ENCODE results near the gene PTPRM. TPM values are rescaled to one million over a fixed set of nuclear protein-coding genes. Genes with fewer than 3 reads are reported as not detected.

PTPRM gene
- total RNA-seq, 1 experiment from 2014 or later = 6.2 TPM

DNA sequence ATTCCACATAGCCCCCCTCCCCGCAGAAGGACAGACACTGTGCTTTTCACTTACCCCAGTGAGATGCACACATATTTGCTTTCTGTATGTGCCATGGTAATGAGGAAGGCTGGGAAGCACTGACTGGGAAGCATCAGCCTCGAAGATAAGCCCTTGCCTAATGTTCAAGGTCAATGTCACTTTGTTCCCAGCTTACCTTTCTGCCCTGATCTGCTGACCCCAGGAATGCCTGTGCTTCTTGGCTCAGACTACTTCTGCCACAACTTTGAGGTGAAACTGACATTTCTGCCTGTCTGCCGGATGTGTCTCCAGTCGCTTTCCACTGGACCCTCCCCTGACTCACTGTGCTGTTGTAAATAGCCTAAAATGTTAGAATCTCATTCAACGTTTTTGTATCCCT is 183.8 kb downstream of the PTPRM start:
- H2BK120ac ChIP-seq (ENCODE audit: low read depth, low read length, poor library complexity, severe bottlenecking) = no peak overlapping the region
- no peaks in the 10 kb centered on the region for H4K20me1 ChIP-seq (ENCODE audit: control insufficient read depth, insufficient read depth, insufficient read length)
- Mint-ChIP-seq H3K27ac (no peak overlapping the region), H3K9me3 (peaks cover 9 to 14% of the 10 kb centered on the region in 2 experiments), H3K4me1 (peaks cover 23 to 32% of the 10 kb centered on the region in 2 experiments), H3K4me3 (no peak overlapping the region), H3K27me3 (ENCODE audit: low read depth) (no peaks in the 10 kb centered on the region), H3K36me3 (ENCODE audit: insufficient read depth in 1 of 3, low read depth in 3 of 3) (peaks cover 6 to 9% (median 7%) of the 10 kb centered on the region in 3 experiments)
- no peak overlapping the region for H2BK15ac ChIP-seq (ENCODE audit: low read depth, low read length)
- no peaks in the 10 kb centered on the region for H3K79me2 ChIP-seq (ENCODE audit: insufficient read depth, low read length)
- H3K9ac ChIP-seq (ENCODE audit: extremely low read depth, insufficient read length, low read length) = no peak overlapping the region
- H3K14ac ChIP-seq (ENCODE audit: insufficient read depth, low read length) = no peak overlapping the region
- no peak overlapping the region for H4K5ac ChIP-seq (ENCODE audit: insufficient read length, low read depth, low read length)
- H3K4ac ChIP-seq (ENCODE audit: low read depth, low read length) = no peak overlapping the region
- H2BK20ac ChIP-seq (ENCODE audit: low read depth, low read length, poor library complexity, severe bottlenecking) = no peak overlapping the region
- H3K23me2 ChIP-seq (ENCODE audit: insufficient read length, low read depth, low read length, poor library complexity, severe bottlenecking) = no peaks in the 10 kb centered on the region
- H3K4me2 ChIP-seq (ENCODE audit: insufficient read depth, insufficient read length, low read length) = no peak overlapping the region
- no peak overlapping the region for H3K56ac ChIP-seq (ENCODE audit: insufficient read length, low read depth, low read length)
- H2BK5ac ChIP-seq (ENCODE audit: insufficient read length, low read length) = no peak overlapping the region
- H2AK5ac ChIP-seq (ENCODE audit: insufficient read length, low read length) = no peak overlapping the region
- H3K79me1 ChIP-seq (ENCODE audit: insufficient read depth, low read depth, low read length, poor library complexity, severe bottlenecking) = no peaks in the 10 kb centered on the region
- H4K8ac ChIP-seq (replicated peaks; ENCODE audit: insufficient read length, low read depth, low read length) = no peak overlapping the region
- no peak overlapping the region for H3K23ac ChIP-seq (ENCODE audit: insufficient read length, low read depth, low read length)
- H3K4me1 ChIP-seq (ENCODE audit: insufficient read depth, low read length) = no peaks in the 10 kb centered on the region; the same call in 1 of the 2 replicates
- no peaks in the 10 kb centered on the region for H3K9me3 ChIP-seq (ENCODE audit: control insufficient read depth, low read depth, low read length)
- TF ChIP-seq, protein P1, sequence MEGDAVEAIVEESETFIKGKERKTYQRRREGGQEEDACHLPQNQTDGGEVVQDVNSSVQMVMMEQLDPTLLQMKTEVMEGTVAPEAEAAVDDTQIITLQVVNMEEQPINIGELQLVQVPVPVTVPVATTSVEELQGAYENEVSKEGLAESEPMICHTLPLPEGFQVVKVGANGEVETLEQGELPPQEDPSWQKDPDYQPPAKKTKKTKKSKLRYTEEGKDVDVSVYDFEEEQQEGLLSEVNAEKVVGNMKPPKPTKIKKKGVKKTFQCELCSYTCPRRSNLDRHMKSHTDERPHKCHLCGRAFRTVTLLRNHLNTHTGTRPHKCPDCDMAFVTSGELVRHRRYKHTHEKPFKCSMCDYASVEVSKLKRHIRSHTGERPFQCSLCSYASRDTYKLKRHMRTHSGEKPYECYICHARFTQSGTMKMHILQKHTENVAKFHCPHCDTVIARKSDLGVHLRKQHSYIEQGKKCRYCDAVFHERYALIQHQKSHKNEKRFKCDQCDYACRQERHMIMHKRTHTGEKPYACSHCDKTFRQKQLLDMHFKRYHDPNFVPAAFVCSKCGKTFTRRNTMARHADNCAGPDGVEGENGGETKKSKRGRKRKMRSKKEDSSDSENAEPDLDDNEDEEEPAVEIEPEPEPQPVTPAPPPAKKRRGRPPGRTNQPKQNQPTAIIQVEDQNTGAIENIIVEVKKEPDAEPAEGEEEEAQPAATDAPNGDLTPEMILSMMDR (conservative IDR thresholded peaks at IDR 0.05) = no peak
- H4K91ac ChIP-seq (ENCODE audit: insufficient read length, low read depth, low read length) = no peak overlapping the region
- H2BK12ac ChIP-seq (ENCODE audit: insufficient read length, low read depth, low read length) = no peak overlapping the region
- H3K18ac ChIP-seq (ENCODE audit: insufficient read length, low read depth, low read length) = no peak overlapping the region
- H3T11ph ChIP-seq (ENCODE audit: low read length) = no peak overlapping the region
- H3K27ac ChIP-seq (ENCODE audit: insufficient read length, low read depth, low read length) = no peak overlapping the region
- no CpG with 5 or more reads among the region's 5 CpGs for WGBS (ENCODE audit: extremely low coverage, insufficient read length, low lambda C conversion rate)
- H2AFZ ChIP-seq (ENCODE audit: low read length) = no peak overlapping the region
- no peak for DNase-seq
- H3K27me3 ChIP-seq (ENCODE audit: insufficient read depth, low read length) = no peaks in the 10 kb centered on the region
